Endothelial cell of coronary artery (primary cell): ENCODE results near the gene SMCR8. TPM values are rescaled to one million over a fixed set of nuclear protein-coding genes. Genes with fewer than 3 reads are reported as not detected.

Experiments used
- total RNA-seq: library from RNA; depleted of rRNA; stranded (reverse); fragments of >200 nt; gene quantifications from 2 replicates; pipeline ENCODE4 v1.2.3, GENCODE V29; 2014

Gene SMCR8
- 13.0 and 15.7 TPM in 2 replicates for total RNA-seq

GRCh38 chr17:18314731-18315561 lies at the start of gene SMCR8, which contains the start of gene TOP3A:
SMCR8 (plus strand) TSS chr17:18315293; CDS start chr17:18315790, 497 bp downstream.
TOP3A (minus strand) TSS chr17:18314994; CDS start chr17:18314778, 216 bp downstream.

GRCh38 chr17:18363101-18364049 lies 48.3 kb downstream of the SMCR8 start, which contains the start of gene SHMT1:
SHMT1 (minus strand) TSS chr17:18363550; CDS start chr17:18355981, 7,569 bp downstream.

Other genes starting within 250 kb of the SMCR8 start
- gene DRG2, start 227.3 kb upstream of the SMCR8 start, total RNA-seq: 38.8 and 40.3 TPM in 2 replicates
- gene MYO15A, start 206.5 kb upstream of the SMCR8 start, total RNA-seq: 0.19 TPM in 1 of 2 replicates, not detected in the other
- 78.5 and 100 TPM in 2 replicates for gene ALKBH5, start 131.5 kb upstream of the SMCR8 start, total RNA-seq
- gene LLGL1, start 89.7 kb upstream of the SMCR8 start, total RNA-seq: 31.3 and 35.6 TPM in 2 replicates
- gene FLII, start 56.6 kb upstream of the SMCR8 start, total RNA-seq: 549 and 591 TPM in 2 replicates
- 9.6 and 13.5 TPM in 2 replicates for gene MIEF2, start 54.6 kb upstream of the SMCR8 start, total RNA-seq
- 17.6 and 19.9 TPM in 2 replicates for gene TOP3A, start 299 bp upstream of the SMCR8 start, total RNA-seq
- gene SHMT1, start 48.3 kb downstream of the SMCR8 start, total RNA-seq: 12.4 TPM in 2 replicates
- not detected in 2 replicates for gene EVPLL, start 62.5 kb downstream of the SMCR8 start, total RNA-seq
- not detected in 2 replicates for gene LGALS9C, start 161.5 kb downstream of the SMCR8 start, total RNA-seq